WERI-Rb-1 (cell line): ENCODE results near the gene DDX10.

Experiments
- DNase-seq: peaks from one replicate; pipeline ENCODE4 v3.0.0-alpha.2; 2020
- H3K27ac ChIP-seq: fragments of 250-450 bp; sonication (Bioruptor Pico); 2 replicates; pipeline ENCODE4 v1.5.1; 2020; ENCODE audit warnings: mild to moderate bottlenecking, moderate library complexity
- H3K27me3 ChIP-seq: fragments of 250-450 bp; sonication (Bioruptor Pico); 2 replicates; pipeline ENCODE4 v1.5.1; 2021; ENCODE audit warnings: mild to moderate bottlenecking, low read depth, moderate library complexity; ENCODE audit not compliant: insufficient read depth, severe bottlenecking
- H3K36me3 ChIP-seq: fragments of 250-450 bp; sonication (Bioruptor Pico); 2 replicates; pipeline ENCODE4 v1.5.1; 2020; ENCODE audit warnings: mild to moderate bottlenecking, moderate library complexity
- H3K4me3 ChIP-seq: 2 replicates; pipeline ENCODE4 v1.5.1; 2011; ENCODE audit warnings: low read depth, mild to moderate bottlenecking, control low read depth, low read length
- H3K9me3 ChIP-seq: fragments of 250-450 bp; sonication (Bioruptor Pico); 2 replicates; pipeline ENCODE4 v1.5.1; 2021; ENCODE audit warnings: mild to moderate bottlenecking, moderate library complexity; ENCODE audit not compliant: severe bottlenecking
- CTCF ChIP-seq: IDR thresholded peaks from 2 replicates; pipeline ENCODE4 v1.5.1; 2011; ENCODE audit warnings: low read depth, mild to moderate bottlenecking, control low read depth, inconsistent platforms, low read length

Gene DDX10

GRCh38 chr11:108923413-108923812 lies 258.5 kb downstream of the DDX10 start:
- Histone ChIP-seq H3K27ac (no peak overlapping the region), H3K9me3 (no peaks in the 10 kb centered on the region), H3K36me3 (no peaks in the 10 kb centered on the region), H3K27me3 (no peaks in the 10 kb centered on the region), H3K4me3 (no peak overlapping the region)
- no peak for DNase-seq
- TF ChIP-seq CTCF = no peak

GRCh38 chr11:108926171-108926840 lies 261.4 kb downstream of the DDX10 start:
- Histone ChIP-seq H3K27me3 (no peaks in the 10 kb centered on the region), H3K4me3 (no peak overlapping the region), H3K9me3 (no peaks in the 10 kb centered on the region), H3K36me3 (no peaks in the 10 kb centered on the region), H3K27ac (no peak overlapping the region)
- DNase-seq = no peak
- no peak for TF ChIP-seq CTCF

- no peaks in the 10 kb centered on the region for H3K27me3 ChIP-seq
- H3K9me3 ChIP-seq = no peaks in the 10 kb centered on the region
- no peak for TF ChIP-seq CTCF
- no peak overlapping the region for H3K4me3 ChIP-seq
- DNase-seq = no peak
- H3K27ac ChIP-seq = no peak overlapping the region
- no peaks in the 10 kb centered on the region for H3K36me3 ChIP-seq
Observed at GRCh38 chr11:108926841-108927577, 262.1 kb downstream of the DDX10 start.

- TF ChIP-seq CTCF = no peak
- Histone ChIP-seq H3K27ac (no peak overlapping the region), H3K9me3 (no peaks in the 10 kb centered on the region), H3K27me3 (no peaks in the 10 kb centered on the region), H3K36me3 (no peaks in the 10 kb centered on the region), H3K4me3 (no peak overlapping the region)
- no peak for DNase-seq
Observed at GRCh38 chr11:108927791-108928545, 263.1 kb downstream of the DDX10 start.

GRCh38 chr11:108929241-108929640 lies 264.4 kb downstream of the DDX10 start:
- Histone ChIP-seq H3K36me3 (no peaks in the 10 kb centered on the region), H3K4me3 (no peak overlapping the region), H3K9me3 (no peaks in the 10 kb centered on the region), H3K27ac (no peak overlapping the region), H3K27me3 (no peaks in the 10 kb centered on the region)
- no peak for TF ChIP-seq CTCF
- no peak for DNase-seq
